K562 (cell line): ENCODE results near the gene CA6. TPM values are rescaled to one million over a fixed set of nuclear protein-coding genes. Genes with fewer than 3 reads are reported as not detected.

Experiments used
- ATAC-seq: fragments of 200-7000 bp; cut with Tn5 transposase; 3 replicates; pipeline ENCODE4 v1.9.1; 2020; ENCODE audit warnings: moderate library complexity
- BruUV-seq: library from RNA; stranded (reverse); fragments of 400-500 nt; replicated peaks from 2 replicates; lab custom pipeline; 2021; lab: Mats Ljungman, UMichigan
- CTCF ChIA-PET: fragments of 300-600 bp; formaldehyde crosslinking; extraction: SDS; loops from one replicate; lab custom pipeline; 2021; ENCODE audit warnings: low intra/inter-chr PET ratio; lab: Yijun Ruan, JAX
- POLR2A ChIA-PET: fragments of 300-600, 350-650 bp; sonication (Branson Sonifier 250); formaldehyde crosslinking; extraction: SDS; loops from one replicate; lab custom pipeline; 2021; ENCODE audit warnings: antibody characterized with exemption, inconsistent platforms; lab: Yijun Ruan, JAX
- DNase-seq, 4 experiments: peaks; one replicate each; pipeline versions ENCODE4 v3.0.0 to v3.0.0-alpha.2; 2011 to 2018; ENCODE audit warnings: low spot score in 3 of 4, mixed read lengths in 3 of 4; ENCODE audit errors: extremely low read depth in 1 of 4
- FAIRE-seq: peaks from 2 replicates; lab custom pipeline; 2011; peaks lifted over from hg19 to GRCh38; lab: Jason Lieb, UNC
- H2AFZ ChIP-seq: 2 replicates; pipeline ENCODE4 v1.6.0; 2011; ENCODE audit warnings: low read depth, low read length, control low read depth, inconsistent platforms
- H3K27ac ChIP-seq: fragments of 200-600 bp; 3 replicates; pipeline ENCODE4 v1.8.0; 2011; ENCODE audit warnings: low read depth, mild to moderate bottlenecking, control low read depth, inconsistent platforms, low read length, moderate library complexity, mixed read lengths; ENCODE audit errors: extremely low read depth
- H3K27me3 ChIP-seq, 2 experiments: fragments of 300-600 bp in 1 of 2; 2 replicates in 1 of 2; 3 replicates in 1 of 2; pipeline versions ENCODE4 v1.6.0 to v1.8.0; 2011; ENCODE audit warnings: inconsistent platforms in 2 of 2, low read length in 2 of 2, mild to moderate bottlenecking in 1 of 2, mixed read lengths in 1 of 2, moderate library complexity in 1 of 2; ENCODE audit not compliant: control insufficient read depth in 2 of 2, insufficient read depth in 2 of 2
- H3K36me3 ChIP-seq: fragments of 300-600 bp; 3 replicates; pipeline ENCODE4 v1.8.0; 2011; ENCODE audit warnings: mild to moderate bottlenecking, low read length, inconsistent platforms; ENCODE audit not compliant: control insufficient read depth, insufficient read depth
- H3K4me1 ChIP-seq, 2 experiments: fragments of 200-600 bp in 1 of 2; replicated peaks in 1 of 2; 2 replicates in 1 of 2; 3 replicates in 1 of 2; pipeline versions ENCODE4 v1.5.1 to v1.8.0; 2011; ENCODE audit warnings: inconsistent platforms in 2 of 2, low read length in 2 of 2, mild to moderate bottlenecking in 1 of 2, mixed read lengths in 1 of 2, moderate library complexity in 1 of 2; ENCODE audit not compliant: control insufficient read depth in 2 of 2, insufficient read depth in 2 of 2
- H3K4me2 ChIP-seq: 2 replicates; pipeline ENCODE4 v1.6.1; 2011; ENCODE audit warnings: low read length, control low read depth, inconsistent platforms, mixed read lengths; ENCODE audit not compliant: insufficient read depth
- H3K4me3 ChIP-seq: fragments of 200-600 bp; sonication (generic), shearing (Covaris generic); 2 replicates; pipeline ENCODE4 v1.5.1; 2016; ENCODE audit warnings: control low read depth, inconsistent platforms
- H3K79me2 ChIP-seq: fragments of 200-600 bp; 3 replicates; pipeline ENCODE4 v1.8.0; 2011; ENCODE audit warnings: low read length, inconsistent platforms; ENCODE audit not compliant: control insufficient read depth, insufficient read depth
- H3K9ac ChIP-seq, 2 experiments: 2 replicates each; pipeline versions ENCODE4 v1.6.0 to v1.6.1; 2011; ENCODE audit warnings: low read depth in 2 of 2, low read length in 2 of 2, control low read depth in 1 of 2, inconsistent platforms in 1 of 2, mild to moderate bottlenecking in 1 of 2, mixed read lengths in 1 of 2; ENCODE audit not compliant: insufficient read depth in 1 of 2
- H3K9me1 ChIP-seq: one replicate; pipeline ENCODE4 v1.6.0; 2011; ENCODE audit warnings: inconsistent platforms, mild to moderate bottlenecking, low read length, moderate library complexity; ENCODE audit not compliant: control insufficient read depth, insufficient read depth
- H3K9me3 ChIP-seq: replicated peaks from 2 replicates; pipeline ENCODE4 v1.5.1; 2011; ENCODE audit warnings: low read depth, low read length, inconsistent platforms; ENCODE audit not compliant: control insufficient read depth, insufficient read depth
- H4K20me1 ChIP-seq: replicated peaks from 2 replicates; pipeline ENCODE4 v1.6.1; 2011; ENCODE audit warnings: low read length, inconsistent platforms, mixed read lengths; ENCODE audit not compliant: control insufficient read depth, insufficient read depth
- ADNP ChIP-seq: fragments of 200-800 bp; sonication (Bioruptor generic); IDR thresholded peaks from 2 replicates; pipeline ENCODE4 v1.6.1; 2016; ENCODE audit warnings: missing genetic modification characterization, missing compliant biosample characterization
- HIVEP1 ChIP-seq: fragments of 250-450 bp; sonication (Bioruptor Pico); IDR thresholded peaks from 2 replicates; pipeline ENCODE4 v1.4.0; 2020; ENCODE audit warnings: mild to moderate bottlenecking
- KLF13 ChIP-seq: fragments of 450-650 bp; IDR thresholded peaks from 2 replicates; pipeline ENCODE4 v1.6.1; 2016; ENCODE audit warnings: missing genetic modification characterization, low read depth, mild to moderate bottlenecking, missing compliant biosample characterization, moderate library complexity, borderline replicate concordance
- SMAD3 ChIP-seq: fragments of 450-650 bp; formaldehyde crosslinking; conservative IDR thresholded peaks from 2 replicates; pipeline ENCODE4 v1.4.0; 2020; ENCODE audit warnings: mild to moderate bottlenecking
- USF2 ChIP-seq: sonication (generic); formaldehyde crosslinking; IDR thresholded peaks from 2 replicates; pipeline ENCODE4 v1.5.0; 2020; ENCODE audit warnings: missing genetic modification reagents
- ZNF512 ChIP-seq: IDR thresholded peaks from 2 replicates; pipeline ENCODE4 v1.6.1; 2016; ENCODE audit warnings: missing genetic modification characterization, missing compliant biosample characterization
- WGBS: fragments of 100-300 bp; shearing (Covaris generic); methylation state at CpG from one replicate; pipeline ENCODE4 v1.1.6; 2016; ENCODE audit warnings: low coverage, mixed read lengths; ENCODE audit not compliant: insufficient coverage; ENCODE audit errors: missing lambda C conversion rate; 5-methylcytosine and 5-hydroxymethylcytosine counted together
- in situ Hi-C: fragments of 300-500 bp; cut with MboI; formaldehyde crosslinking; loops from 4 replicates; pipeline ENCODE4 v1.15.0; 2018; ENCODE audit warnings: inconsistent platforms, mixed read lengths
- intact Hi-C: fragments of 100-400 bp; cut with micrococcal nuclease; formaldehyde crosslinking; loops from 2 replicates; pipeline ENCODE4 v1.14.2; 2022
- polyA plus RNA-seq, 8 experiments: library from polyadenylated mRNA; depleted of rRNA in 4 of 8; stranded (reverse) in 5 of 8; unstranded in 3 of 8; fragments of >200 nt; fragmentation: Nextera tagmentation in 2 of 8; fragmentation: Illumina TruSeq in 1 of 8; extraction: Ambion mirVana in 2 of 8; extraction: Trizol in 1 of 8; gene quantifications; 2 replicates each; pipeline versions ENCODE4 v1.2.1 to v1.2.3, GENCODE V29; 2011 to 2014; ENCODE audit warnings: inconsistent platforms in 1 of 8, missing spikeins in 1 of 8
- total RNA-seq, 7 experiments: library from RNA; depleted of rRNA in 6 of 7; stranded (reverse); fragments of >200 nt in 6 of 7; fragmentation: Illumina TruSeq in 2 of 7; extraction: Trizol in 2 of 7; gene quantifications; 2 replicates each; pipeline versions ENCODE4 v1.2.1 to v1.2.3, GENCODE V29; 2011 to 2021; ENCODE audit warnings: low replicate concordance in 1 of 7
- TF ChIP-seq, protein P1 (sequence below): fragments of 250-450 bp; sonication (Bioruptor Pico); IDR thresholded peaks from 2 replicates; pipeline ENCODE4 v1.8.0; 2021; ENCODE audit warnings: mild to moderate bottlenecking, moderate library complexity

Gene CA6
- total and polyA plus RNA-seq, 9 of the 15 experiments (the other 6 are each of a cell fraction or from before 2014, with no cell fraction given), result not detected

DNA sequence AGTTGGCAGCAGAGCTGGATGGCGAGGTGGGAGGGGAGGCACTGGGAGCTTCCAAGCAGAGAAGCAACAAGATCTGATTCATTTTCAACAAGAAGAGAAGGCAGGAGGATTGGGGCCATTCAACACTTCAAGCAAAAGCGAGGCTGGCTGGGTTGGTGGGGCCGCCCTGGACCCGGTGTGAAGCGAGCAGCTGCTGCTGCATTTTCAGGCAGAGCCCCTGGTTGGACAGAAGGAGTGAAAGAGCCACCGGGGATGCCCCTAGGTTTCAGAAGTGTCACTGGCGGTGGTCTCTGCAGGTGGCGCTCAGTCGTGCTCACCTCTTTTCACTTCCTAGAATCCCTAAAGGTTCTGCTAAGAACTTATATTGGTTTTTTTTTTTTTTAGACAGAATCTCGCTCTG, 62.6 kb downstream of the CA6 start:
- FAIRE-seq (no peak), DNase-seq (no peak), ATAC-seq (no peak)
- in situ Hi-C loops (no loop called here), intact Hi-C loops (loop anchor here (5.0 kb wide), 1 partner anchor 189 kb away; no protein-coding TSS in a partner anchor)
- Histone ChIP-seq H3K27ac (no peak overlapping the region), H2AFZ (no peak overlapping the region), H4K20me1 (peaks cover 13% of the 10 kb centered on the region), H3K4me3 (no peak overlapping the region), H3K9me1 (no peaks in the 10 kb centered on the region), H3K79me2 (no peaks in the 10 kb centered on the region), H3K36me3 (no peaks in the 10 kb centered on the region), H3K9me3 (no peaks in the 10 kb centered on the region), H3K27me3 (peaks cover 45 to 84% of the 10 kb centered on the region in 2 experiments), H3K4me1 (peaks cover 0 to 6% of the 10 kb centered on the region in 2 experiments; a peak in 2 of 5 replicates), H3K9ac (no peak overlapping the region), H3K4me2 (no peak overlapping the region)
- 2% methylated on average over 10 of the region's 10 CpGs for WGBS
- ChIA-PET POLR2A (interaction anchor here (0.9 kb wide), 1 partner anchor 20 kb away, joined by 4 read pairs; no protein-coding TSS in a partner anchor), CTCF (no interaction called here)
- no TSS peak for BruUV-seq
- TF ChIP-seq ADNP (tag) (no peak), ZNF512 (no peak), SMAD3 (CRISPR knock-in tag) (no peak), KLF13 (tag) (no peak), USF2 (CRISPR knock-in tag) (no peak), HIVEP1 (CRISPR knock-in tag) (no peak)
- TF ChIP-seq, protein P1, sequence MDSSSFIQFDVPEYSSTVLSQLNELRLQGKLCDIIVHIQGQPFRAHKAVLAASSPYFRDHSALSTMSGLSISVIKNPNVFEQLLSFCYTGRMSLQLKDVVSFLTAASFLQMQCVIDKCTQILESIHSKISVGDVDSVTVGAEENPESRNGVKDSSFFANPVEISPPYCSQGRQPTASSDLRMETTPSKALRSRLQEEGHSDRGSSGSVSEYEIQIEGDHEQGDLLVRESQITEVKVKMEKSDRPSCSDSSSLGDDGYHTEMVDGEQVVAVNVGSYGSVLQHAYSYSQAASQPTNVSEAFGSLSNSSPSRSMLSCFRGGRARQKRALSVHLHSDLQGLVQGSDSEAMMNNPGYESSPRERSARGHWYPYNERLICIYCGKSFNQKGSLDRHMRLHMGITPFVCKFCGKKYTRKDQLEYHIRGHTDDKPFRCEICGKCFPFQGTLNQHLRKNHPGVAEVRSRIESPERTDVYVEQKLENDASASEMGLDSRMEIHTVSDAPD (CRISPR knock-in tag), result no peak
